ENCODE measurements around the gene APBB1IP. TPM values are rescaled to one million over a fixed set of nuclear protein-coding genes. Genes with fewer than 3 reads are reported as not detected.
A peak's percentile ranks its signal among the peaks of the same experiment; 100 is the strongest.
"Not testable (repeated sequence)": the region's sequence is repeated elsewhere in the genome, so short reads cannot be mapped to it uniquely, and the experiment has no call there.

Gene APBB1IP
- 22.7 and 34.7 TPM in 2 replicates for total RNA-seq (2014; rRNA removed; shearing (Covaris generic); ENCODE audit: low replicate concordance)

- peak within 1 kb of the TSS; percentile 87 for H3K9ac ChIP-seq (ENCODE audit: low read length)
Measured at GRCh38 chr10:26437637-26438461, at the start of gene APBB1IP. APBB1IP (plus strand) TSS chr10:26438341; CDS start chr10:26492327, 53,986 bp downstream.

GRCh38 chr10:26389533-26389932, 48.6 kb upstream of the APBB1IP start:
- DNase-seq, result no peak
- no peak overlapping the region for H2AFZ ChIP-seq (ENCODE audit: low read length)
- H3K27ac ChIP-seq (ENCODE audit: low read length), result no peak overlapping the region
- no peaks in the 10 kb centered on the region for H4K20me1 ChIP-seq (ENCODE audit: insufficient read depth, low read depth, low read length)
- no peak overlapping the region for H3K4me3 ChIP-seq (ENCODE audit: low read length)
- no peaks in the 10 kb centered on the region for H3K9me2 ChIP-seq (replicated peaks; ENCODE audit: insufficient read depth, low read length)
- H3K9me3 ChIP-seq (ENCODE audit: low read length), result no peaks in the 10 kb centered on the region; the same call in 1 of the 2 replicates
- H3K27me3 ChIP-seq (ENCODE audit: low read length), result no peaks in the 10 kb centered on the region
- no peak overlapping the region for H3K4me2 ChIP-seq (ENCODE audit: low read depth, low read length, poor library complexity, severe bottlenecking)
- no peak overlapping the region for H3K9ac ChIP-seq (ENCODE audit: low read length)
- no peaks in the 10 kb centered on the region for H3K36me3 ChIP-seq (ENCODE audit: insufficient read depth, low read length)
- H3K4me1 ChIP-seq (ENCODE audit: low read length), result peaks cover 24% of the 10 kb centered on the region
- H3K79me2 ChIP-seq (ENCODE audit: low read length), result no peaks in the 10 kb centered on the region

More at GRCh38 chr10:26437637-26438461, at the start of gene APBB1IP:
- peak within 1 kb of the TSS; percentile 66 for H2AFZ ChIP-seq (ENCODE audit: low read length)
- H3K9me3 ChIP-seq (ENCODE audit: low read length), result peaks cover 3% of the 10 kb centered on the region; the same call in 1 of the 2 replicates
- peaks cover 28% of the 10 kb centered on the region for H3K36me3 ChIP-seq (ENCODE audit: insufficient read depth, low read length)
- no peaks in the 10 kb centered on the region for H3K27me3 ChIP-seq (ENCODE audit: low read length)
- peak within 1 kb of the TSS; percentile 81 for H3K4me3 ChIP-seq (ENCODE audit: low read length)
- peaks cover 49% of the 10 kb centered on the region for H3K79me2 ChIP-seq (ENCODE audit: low read length)
- DNase-seq, result peak; percentile 97
- H3K9me2 ChIP-seq (replicated peaks; ENCODE audit: insufficient read depth, low read length), result no peaks in the 10 kb centered on the region
- H3K4me2 ChIP-seq (ENCODE audit: low read depth, low read length, poor library complexity, severe bottlenecking), result peak within 1 kb of the TSS; percentile 94
- peak within 1 kb of the TSS; percentile 97 for H3K27ac ChIP-seq (ENCODE audit: low read length)
- H4K20me1 ChIP-seq (ENCODE audit: insufficient read depth, low read depth, low read length), result no peaks in the 10 kb centered on the region
- peaks cover 45% of the 10 kb centered on the region for H3K4me1 ChIP-seq (ENCODE audit: low read length)

- Histone ChIP-seq H4K20me1 (ENCODE audit: insufficient read depth, low read depth, low read length) (no peaks in the 10 kb centered on the region), H3K79me2 (ENCODE audit: low read length) (no peaks in the 10 kb centered on the region), H3K9me2 (replicated peaks; ENCODE audit: insufficient read depth, low read length) (no peaks in the 10 kb centered on the region), H3K27me3 (ENCODE audit: low read length) (no peaks in the 10 kb centered on the region), H3K4me2 (ENCODE audit: low read depth, low read length, poor library complexity, severe bottlenecking) (peak overlapping the region; percentile 69), H3K4me3 (ENCODE audit: low read length) (peak overlapping the region; percentile 59), H3K9me3 (ENCODE audit: low read length) (no peaks in the 10 kb centered on the region; the same call in 1 of the 2 replicates), H3K4me1 (ENCODE audit: low read length) (peaks cover 30% of the 10 kb centered on the region), H3K9ac (ENCODE audit: low read length) (peak overlapping the region; percentile 56), H2AFZ (ENCODE audit: low read length) (peak overlapping the region; percentile 81; the same call in 1 of the 2 replicates), H3K27ac (ENCODE audit: low read length) (no peak overlapping the region), H3K36me3 (ENCODE audit: insufficient read depth, low read length) (no peaks in the 10 kb centered on the region)
- DNase-seq, result peak; percentile 49
Measured at GRCh38 chr10:26391701-26392695, 46.1 kb upstream of the APBB1IP start.

- not testable (repeated sequence) for H3K27me3 ChIP-seq (ENCODE audit: low read length); H3K4me2 ChIP-seq (ENCODE audit: low read depth, low read length, poor library complexity, severe bottlenecking); H3K27ac ChIP-seq (ENCODE audit: low read length); H3K4me3 ChIP-seq (ENCODE audit: low read length); H2AFZ ChIP-seq (ENCODE audit: low read length); DNase-seq; H4K20me1 ChIP-seq (ENCODE audit: insufficient read depth, low read depth, low read length); H3K9me2 ChIP-seq (replicated peaks; ENCODE audit: insufficient read depth, low read length); H3K36me3 ChIP-seq (ENCODE audit: insufficient read depth, low read length); H3K9ac ChIP-seq (ENCODE audit: low read length); H3K79me2 ChIP-seq (ENCODE audit: low read length); H3K9me3 ChIP-seq (ENCODE audit: low read length)
- H3K4me1 ChIP-seq (ENCODE audit: low read length), result peaks cover 11% of the 10 kb centered on the region
Measured at GRCh38 chr10:26398353-26398752, 39.8 kb upstream of the APBB1IP start.

GRCh38 chr10:26407406-26407969, 30.7 kb upstream of the APBB1IP start:
- H3K9me2 ChIP-seq (replicated peaks; ENCODE audit: insufficient read depth, low read length), result no peaks in the 10 kb centered on the region
- no peaks in the 10 kb centered on the region for H3K79me2 ChIP-seq (ENCODE audit: low read length)
- H3K27me3 ChIP-seq (ENCODE audit: low read length), result no peaks in the 10 kb centered on the region
- peaks cover 10% of the 10 kb centered on the region for H3K4me1 ChIP-seq (ENCODE audit: low read length)
- no peak overlapping the region for H3K9ac ChIP-seq (ENCODE audit: low read length)
- H2AFZ ChIP-seq (ENCODE audit: low read length), result no peak overlapping the region
- no peaks in the 10 kb centered on the region for H3K36me3 ChIP-seq (ENCODE audit: insufficient read depth, low read length)
- DNase-seq, result no peak
- no peak overlapping the region for H3K27ac ChIP-seq (ENCODE audit: low read length)
- no peaks in the 10 kb centered on the region for H3K9me3 ChIP-seq (ENCODE audit: low read length)
- no peaks in the 10 kb centered on the region for H4K20me1 ChIP-seq (ENCODE audit: insufficient read depth, low read depth, low read length)
- H3K4me3 ChIP-seq (ENCODE audit: low read length), result no peak overlapping the region
- no peak overlapping the region for H3K4me2 ChIP-seq (ENCODE audit: low read depth, low read length, poor library complexity, severe bottlenecking)

- no peak for DNase-seq
- Histone ChIP-seq H3K9ac (ENCODE audit: low read length) (no peak overlapping the region), H3K79me2 (ENCODE audit: low read length) (no peaks in the 10 kb centered on the region), H3K9me3 (ENCODE audit: low read length) (no peaks in the 10 kb centered on the region), H3K27me3 (ENCODE audit: low read length) (no peaks in the 10 kb centered on the region), H3K36me3 (ENCODE audit: insufficient read depth, low read length) (no peaks in the 10 kb centered on the region), H3K4me2 (ENCODE audit: low read depth, low read length, poor library complexity, severe bottlenecking) (no peak overlapping the region), H3K9me2 (replicated peaks; ENCODE audit: insufficient read depth, low read length) (no peaks in the 10 kb centered on the region), H3K4me1 (ENCODE audit: low read length) (peaks cover 18% of the 10 kb centered on the region), H4K20me1 (ENCODE audit: insufficient read depth, low read depth, low read length) (no peaks in the 10 kb centered on the region), H3K4me3 (ENCODE audit: low read length) (no peak overlapping the region), H2AFZ (ENCODE audit: low read length) (peak overlapping the region; percentile 76; the same call in 1 of the 2 replicates), H3K27ac (ENCODE audit: low read length) (no peak overlapping the region)
Measured at GRCh38 chr10:26408858-26409494, 29.2 kb upstream of the APBB1IP start.

GRCh38 chr10:26410356-26410755, 27.8 kb upstream of the APBB1IP start:
- Histone ChIP-seq H3K4me3 (ENCODE audit: low read length) (no peak overlapping the region), H3K4me1 (ENCODE audit: low read length) (peaks cover 18% of the 10 kb centered on the region), H3K9ac (ENCODE audit: low read length) (no peak overlapping the region), H3K36me3 (ENCODE audit: insufficient read depth, low read length) (no peaks in the 10 kb centered on the region), H3K27ac (ENCODE audit: low read length) (no peak overlapping the region), H4K20me1 (ENCODE audit: insufficient read depth, low read depth, low read length) (no peaks in the 10 kb centered on the region), H3K27me3 (ENCODE audit: low read length) (no peaks in the 10 kb centered on the region), H3K9me3 (ENCODE audit: low read length) (no peaks in the 10 kb centered on the region), H2AFZ (ENCODE audit: low read length) (no peak overlapping the region), H3K9me2 (replicated peaks; ENCODE audit: insufficient read depth, low read length) (no peaks in the 10 kb centered on the region), H3K4me2 (ENCODE audit: low read depth, low read length, poor library complexity, severe bottlenecking) (no peak overlapping the region), H3K79me2 (ENCODE audit: low read length) (no peaks in the 10 kb centered on the region)
- no peak for DNase-seq

All from Karpas-422 (cell line).